ENCODE measurements around the gene GRK1. TPM values are rescaled to one million over a fixed set of nuclear protein-coding genes. Genes with fewer than 3 reads are reported as not detected.
A peak's percentile ranks its signal among the peaks of the same experiment; 100 is the strongest.

Gene GRK1
- total RNA-seq, 1 donor from 2014 or later = 0.07 TPM

DNA sequence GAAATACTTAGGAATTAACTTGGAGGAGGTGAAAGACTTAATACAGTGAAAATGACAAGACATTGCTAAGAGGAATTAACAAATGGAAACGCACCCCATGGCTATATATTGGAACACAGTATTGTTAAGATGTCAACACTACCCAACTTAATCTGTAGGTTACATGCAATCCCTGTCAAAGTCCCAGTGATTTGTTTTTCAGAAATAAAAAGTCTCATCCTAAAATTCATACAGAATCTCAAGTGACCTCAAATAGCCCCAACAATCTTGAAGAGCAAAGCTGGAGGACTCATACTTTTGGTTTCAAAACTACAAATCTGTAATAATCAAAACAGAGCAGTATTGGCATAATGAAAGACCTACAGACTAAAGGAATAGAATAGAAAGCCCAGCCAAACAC is 22.2 kb upstream of the GRK1 start:
- Mint-ChIP-seq H3K36me3 (ENCODE audit: low read depth) (peaks cover 23% of the 10 kb centered on the region), H3K27me3 (ENCODE audit: low read depth) (no peaks in the 10 kb centered on the region), H3K27ac (ENCODE audit: unreplicated experiment) (no peak overlapping the region), H3K4me3 (ENCODE audit: unreplicated experiment) (no peak overlapping the region), H3K4me1 (ENCODE audit: low read depth) (peaks cover 26% of the 10 kb centered on the region), H3K9me3 (ENCODE audit: low read depth) (peaks cover 2% of the 10 kb centered on the region)
- TF ChIP-seq CTCF (IDR thresholded peaks at IDR 0.05) = no peak
- no peak for DNase-seq (ENCODE audit: low spot score)

DNA sequence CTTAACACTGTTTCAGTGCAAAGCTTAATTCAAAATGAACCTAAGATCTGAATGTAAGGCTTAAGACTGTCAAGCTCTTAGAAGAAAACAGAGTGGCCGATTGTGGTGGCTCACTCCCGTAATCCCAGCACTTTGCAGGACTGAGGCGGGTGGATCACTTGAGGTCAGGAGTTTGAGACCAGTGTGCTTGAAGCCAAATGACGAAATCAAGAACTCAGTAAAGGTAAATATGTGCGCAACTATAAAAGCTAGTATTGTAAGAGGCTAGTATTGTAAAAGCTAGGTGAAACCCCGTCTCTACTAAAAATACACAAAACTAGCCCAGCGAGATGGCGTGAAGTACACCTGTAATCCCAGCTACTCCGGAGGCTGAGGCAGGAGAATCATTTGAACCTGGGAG is 21.7 kb upstream of the GRK1 start:
- Mint-ChIP-seq H3K4me1 (ENCODE audit: low read depth) (peaks cover 26% of the 10 kb centered on the region), H3K27me3 (ENCODE audit: low read depth) (no peaks in the 10 kb centered on the region), H3K9me3 (ENCODE audit: low read depth) (peaks cover 2% of the 10 kb centered on the region), H3K36me3 (ENCODE audit: low read depth) (peaks cover 18% of the 10 kb centered on the region), H3K27ac (ENCODE audit: unreplicated experiment) (no peak overlapping the region), H3K4me3 (ENCODE audit: unreplicated experiment) (no peak overlapping the region)
- TF ChIP-seq CTCF (IDR thresholded peaks at IDR 0.05) = no peak
- DNase-seq (ENCODE audit: low spot score) = no peak

- DNase-seq (ENCODE audit: low spot score) = peak; percentile 37
- H3K9me3 Mint-ChIP-seq (ENCODE audit: low read depth) = peaks cover 2% of the 10 kb centered on the region
- no peaks in the 10 kb centered on the region for H3K27me3 Mint-ChIP-seq (ENCODE audit: low read depth)
- peaks cover 13% of the 10 kb centered on the region for H3K36me3 Mint-ChIP-seq (ENCODE audit: low read depth)
- peaks cover 26% of the 10 kb centered on the region for H3K4me1 Mint-ChIP-seq (ENCODE audit: low read depth)
- TF ChIP-seq CTCF (IDR thresholded peaks at IDR 0.05) = no peak
- no peak overlapping the region for H3K27ac Mint-ChIP-seq (ENCODE audit: unreplicated experiment)
- no peak overlapping the region for H3K4me3 Mint-ChIP-seq (ENCODE audit: unreplicated experiment)
Measured at GRCh38 chr13:113646376-113646775, 20.6 kb upstream of the GRK1 start.

DNA sequence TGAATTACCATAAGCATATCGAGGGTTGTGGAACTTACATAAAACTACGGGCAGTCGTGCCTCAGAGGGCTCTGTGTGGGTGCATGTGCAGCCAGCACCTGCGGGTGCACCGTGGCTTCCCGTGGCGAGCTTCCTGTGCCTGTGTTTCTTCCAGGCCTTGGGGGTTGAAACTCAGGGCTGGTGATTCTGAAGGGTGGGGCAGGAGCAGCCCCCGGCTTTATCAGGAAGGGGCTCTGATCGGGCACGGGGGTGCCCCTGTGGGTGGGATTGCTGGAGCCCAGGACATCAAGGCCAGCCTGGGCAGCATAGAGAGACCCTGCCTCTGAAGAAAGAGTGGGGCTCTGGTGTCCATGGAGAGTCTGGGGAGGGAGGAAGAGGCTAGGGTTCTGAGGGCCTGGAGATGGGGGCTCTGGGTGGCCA is 20.1 kb upstream of the GRK1 start:
- peaks cover 26% of the 10 kb centered on the region for H3K4me1 Mint-ChIP-seq (ENCODE audit: low read depth)
- H3K27ac Mint-ChIP-seq (ENCODE audit: unreplicated experiment) = peak overlapping the region; percentile 53
- H3K9me3 Mint-ChIP-seq (ENCODE audit: low read depth) = peaks cover 2% of the 10 kb centered on the region
- no peak for TF ChIP-seq CTCF (IDR thresholded peaks at IDR 0.05)
- H3K27me3 Mint-ChIP-seq (ENCODE audit: low read depth) = no peaks in the 10 kb centered on the region
- peak; percentile 65 for DNase-seq (ENCODE audit: low spot score)
- H3K4me3 Mint-ChIP-seq (ENCODE audit: unreplicated experiment) = no peak overlapping the region
- peaks cover 10% of the 10 kb centered on the region for H3K36me3 Mint-ChIP-seq (ENCODE audit: low read depth)

- DNase-seq (ENCODE audit: low spot score) = peak; percentile 95
- Mint-ChIP-seq H3K27ac (ENCODE audit: unreplicated experiment) (peak overlapping the region; percentile 53), H3K36me3 (ENCODE audit: low read depth) (peaks cover 3% of the 10 kb centered on the region), H3K9me3 (ENCODE audit: low read depth) (no peaks in the 10 kb centered on the region), H3K4me3 (ENCODE audit: unreplicated experiment) (no peak overlapping the region), H3K4me1 (ENCODE audit: low read depth) (peaks cover 26% of the 10 kb centered on the region), H3K27me3 (ENCODE audit: low read depth) (no peaks in the 10 kb centered on the region)
- TF ChIP-seq CTCF (IDR thresholded peaks at IDR 0.05) = no peak
Measured at GRCh38 chr13:113647351-113648215, 19.4 kb upstream of the GRK1 start.
